GM18907 (cell line): ENCODE results near the gene FN3KRP.

Source experiments
- ATAC-seq: cut with Tn5 transposase; IDR thresholded peaks from one replicate; pipeline ENCODE4 v1.9.1; 2021; ENCODE audit warnings: mild to moderate bottlenecking, moderate library complexity; ENCODE audit not compliant: unreplicated experiment

The FN3KRP gene

GRCh38 chr17:82703935-82704865 lies 12.3 kb upstream of the FN3KRP start:
- no peak for ATAC-seq

GRCh38 chr17:82704886-82705285 lies 11.6 kb upstream of the FN3KRP start:
- ATAC-seq = no peak

- ATAC-seq = no peak
These were observed 10.8 kb upstream of the FN3KRP start for GRCh38 chr17:82705756-82706155.

GRCh38 chr17:82709024-82709675 lies 7.4 kb upstream of the FN3KRP start:
- ATAC-seq = no peak

- ATAC-seq = no peak
These were observed 6.6 kb upstream of the FN3KRP start for GRCh38 chr17:82709676-82710498.

- ATAC-seq = no peak
These were observed 5.8 kb upstream of the FN3KRP start for GRCh38 chr17:82710499-82711232.

GRCh38 chr17:82713071-82713723 lies 3.3 kb upstream of the FN3KRP start:
- no peak for ATAC-seq

GRCh38 chr17:82718986-82719685 lies 2.6 kb downstream of the FN3KRP start:
- ATAC-seq = no peak

- no peak for ATAC-seq
These were observed 3.7 kb downstream of the FN3KRP start for GRCh38 chr17:82720204-82720603.

GRCh38 chr17:82722341-82723013 lies 6.0 kb downstream of the FN3KRP start:
- ATAC-seq = no peak

- no peak for ATAC-seq
These were observed 6.8 kb downstream of the FN3KRP start for GRCh38 chr17:82723169-82723807.

- no peak for ATAC-seq
These were observed 9.9 kb downstream of the FN3KRP start for GRCh38 chr17:82726427-82726826.

- no peak for ATAC-seq
These were observed 13.2 kb downstream of the FN3KRP start for GRCh38 chr17:82729479-82730260.

GRCh38 chr17:82732118-82732743 lies 15.7 kb downstream of the FN3KRP start:
- ATAC-seq = no peak

GRCh38 chr17:82734987-82735866 lies 18.7 kb downstream of the FN3KRP start, which contains the start of gene FN3K:
Gene FN3K (plus strand): TSS chr17:82735615. CDS start chr17:82735637, 22 bp downstream.
- no peak for ATAC-seq

GRCh38 chr17:82736511-82737185 lies 20.1 kb downstream of the FN3KRP start:
- no peak for ATAC-seq
